ENCODE results near the gene FAM229B.
A peak's percentile ranks its signal among the peaks of the same experiment; 100 is the strongest.
"Not testable (repeated sequence)": the region's sequence is repeated elsewhere in the genome, so short reads cannot be mapped to it uniquely, and the experiment has no call there.

FAM229B gene

GRCh38 chr6:112065426-112065986, 21.9 kb upstream of the FAM229B start:
- DNase-seq (ENCODE audit: low spot score) = no peak

DNA sequence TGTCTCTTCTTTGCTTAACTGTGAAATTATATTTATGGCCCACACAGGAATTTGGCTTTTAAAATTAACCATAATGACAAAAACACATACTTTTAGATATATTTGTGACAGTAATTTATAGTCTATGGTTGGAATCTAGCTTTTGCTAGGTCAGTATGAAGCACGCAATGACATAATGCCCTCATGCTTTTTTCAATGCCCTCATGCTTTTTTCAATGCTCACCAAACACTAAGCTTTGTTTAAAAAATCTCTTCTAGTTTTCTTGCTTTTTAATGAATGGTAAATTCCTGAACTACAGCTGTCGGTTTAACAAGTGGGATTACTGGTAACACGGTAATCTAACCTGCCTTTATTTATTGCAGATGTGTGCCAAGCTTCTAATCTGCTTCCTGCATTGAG, 20.8 kb upstream of the FAM229B start:
- no peak for DNase-seq (ENCODE audit: low spot score)

GRCh38 chr6:112081569-112081968, 5.8 kb upstream of the FAM229B start:
- DNase-seq (ENCODE audit: low spot score) = no peak

DNA sequence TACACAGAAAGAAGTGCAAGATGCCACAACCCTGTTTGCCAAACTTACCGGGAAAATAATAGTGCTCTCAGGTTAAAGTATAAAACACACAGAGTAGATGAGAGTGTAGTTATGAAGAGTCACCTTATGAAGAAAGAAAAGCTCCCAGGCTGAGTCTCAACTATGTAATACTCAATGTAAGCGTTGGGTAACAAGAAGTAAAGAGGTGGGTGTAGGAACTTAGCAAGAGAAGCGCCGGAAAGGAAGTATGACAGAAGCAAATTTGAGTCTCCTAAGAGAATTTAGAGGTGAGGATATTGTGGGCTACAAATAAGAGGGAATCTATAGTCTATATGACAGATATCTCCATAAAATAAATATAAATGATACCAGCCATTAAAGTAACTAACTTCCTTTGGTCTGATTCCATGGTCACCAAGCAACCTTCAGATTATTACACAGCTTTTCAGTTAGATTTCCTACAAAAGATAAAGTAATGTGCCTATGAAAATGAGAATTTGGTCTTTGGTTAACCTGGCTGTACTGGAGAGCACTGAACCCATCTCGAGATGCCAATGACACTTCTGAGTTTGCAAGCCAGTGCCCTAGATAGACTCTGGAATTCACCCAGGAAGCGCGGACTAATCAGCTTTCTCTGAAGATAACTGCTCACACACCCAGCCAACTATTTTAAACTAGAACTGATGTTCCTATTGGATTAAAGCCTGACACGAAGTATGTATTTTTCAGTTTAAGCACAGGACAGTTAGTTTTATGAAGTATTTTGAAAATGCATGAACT, 1.9 kb upstream of the FAM229B start:
- no peak for DNase-seq (ENCODE audit: low spot score)

- peak; percentile 69 for DNase-seq (ENCODE audit: low spot score)
Observed at GRCh38 chr6:112086744-112087135, 651 bp upstream of the FAM229B start.

DNA sequence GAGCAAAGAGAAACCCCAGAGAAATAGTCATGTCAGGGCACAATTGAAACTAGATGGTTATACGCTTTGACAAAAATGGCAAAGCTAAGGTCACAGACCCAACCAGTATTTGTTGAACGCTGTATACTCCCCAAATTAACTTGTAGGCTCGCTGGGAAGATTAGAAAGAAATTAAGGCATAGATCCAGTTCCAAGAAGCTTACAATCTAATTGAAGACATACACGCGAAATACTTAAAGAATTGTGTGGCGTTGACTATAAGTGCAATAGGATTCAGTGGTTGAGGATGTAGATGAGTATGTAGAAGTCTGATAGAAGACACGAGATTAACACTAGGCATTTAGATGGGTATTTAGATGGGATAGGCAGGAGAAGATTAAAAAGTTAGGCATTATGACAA, 525 bp downstream of the FAM229B start:
- no peak for DNase-seq (ENCODE audit: low spot score)

GRCh38 chr6:112096901-112097300, 9.5 kb downstream of the FAM229B start:
- no peak for DNase-seq (ENCODE audit: low spot score)

- no peak for DNase-seq (ENCODE audit: low spot score)
Observed at GRCh38 chr6:112100561-112100960, 13.2 kb downstream of the FAM229B start.

DNA sequence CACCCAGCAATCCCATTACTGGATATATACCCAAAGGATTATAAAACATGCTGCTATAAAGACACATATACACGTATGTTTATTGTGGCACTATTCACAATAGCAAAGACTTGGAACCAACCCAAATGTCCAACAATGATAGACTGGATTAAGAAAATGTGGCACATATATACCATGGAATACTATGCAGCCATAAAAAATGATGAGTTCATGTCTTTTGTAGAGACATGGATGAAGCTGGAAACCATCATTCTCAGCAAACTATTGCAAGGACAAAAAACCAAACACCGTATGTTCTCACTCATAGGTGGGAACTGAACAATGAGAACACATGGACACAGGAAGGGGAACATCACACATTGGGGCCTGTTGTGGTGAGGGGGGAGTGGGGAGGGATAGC, 18.6 kb downstream of the FAM229B start:
- not testable (repeated sequence) for DNase-seq (ENCODE audit: low spot score)

DNA sequence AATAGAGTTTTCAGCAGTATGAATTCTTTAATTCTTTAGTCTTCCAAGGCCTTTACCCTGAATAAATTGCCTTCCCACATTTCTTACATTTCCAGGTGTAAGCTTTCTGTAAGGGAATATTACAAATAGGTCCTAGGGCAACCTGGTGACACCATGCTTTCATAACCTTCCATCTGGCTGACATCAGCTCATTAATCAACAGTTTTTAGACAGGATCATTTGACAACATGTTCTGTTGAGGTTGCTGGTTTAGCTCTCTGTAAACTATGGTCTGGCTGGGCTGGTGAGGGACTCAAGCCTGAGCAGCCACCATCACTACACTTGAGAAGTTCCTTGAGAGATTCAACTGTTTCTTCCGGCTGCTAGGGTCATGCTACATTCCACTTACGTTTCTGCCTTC, 19.2 kb downstream of the FAM229B start:
- no peak for DNase-seq (ENCODE audit: low spot score)

- DNase-seq (ENCODE audit: low spot score) = no peak
Observed at GRCh38 chr6:112109262-112109661, 21.9 kb downstream of the FAM229B start.

DNA sequence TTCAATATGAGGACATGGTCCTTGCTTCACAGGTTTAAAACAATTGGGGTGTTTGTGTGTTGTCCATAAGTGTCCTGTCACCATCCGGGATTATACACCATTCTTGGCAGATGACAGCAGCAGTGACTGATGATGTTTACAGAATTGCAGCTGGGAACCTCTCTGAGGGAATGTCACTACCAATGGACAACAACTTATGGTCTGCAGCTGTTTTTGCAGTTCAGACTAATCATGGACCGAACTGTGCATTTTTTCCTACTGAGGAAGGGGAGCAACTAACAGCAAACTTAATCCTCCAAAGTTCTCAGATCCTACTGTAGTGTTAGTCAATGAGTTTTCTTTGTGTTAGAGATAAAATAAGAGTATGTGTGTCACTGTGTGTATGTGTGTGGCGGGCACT, 26.0 kb downstream of the FAM229B start:
- no peak for DNase-seq (ENCODE audit: low spot score)

GRCh38 chr6:112113918-112114317, 26.5 kb downstream of the FAM229B start:
- DNase-seq (ENCODE audit: low spot score) = no peak

DNA sequence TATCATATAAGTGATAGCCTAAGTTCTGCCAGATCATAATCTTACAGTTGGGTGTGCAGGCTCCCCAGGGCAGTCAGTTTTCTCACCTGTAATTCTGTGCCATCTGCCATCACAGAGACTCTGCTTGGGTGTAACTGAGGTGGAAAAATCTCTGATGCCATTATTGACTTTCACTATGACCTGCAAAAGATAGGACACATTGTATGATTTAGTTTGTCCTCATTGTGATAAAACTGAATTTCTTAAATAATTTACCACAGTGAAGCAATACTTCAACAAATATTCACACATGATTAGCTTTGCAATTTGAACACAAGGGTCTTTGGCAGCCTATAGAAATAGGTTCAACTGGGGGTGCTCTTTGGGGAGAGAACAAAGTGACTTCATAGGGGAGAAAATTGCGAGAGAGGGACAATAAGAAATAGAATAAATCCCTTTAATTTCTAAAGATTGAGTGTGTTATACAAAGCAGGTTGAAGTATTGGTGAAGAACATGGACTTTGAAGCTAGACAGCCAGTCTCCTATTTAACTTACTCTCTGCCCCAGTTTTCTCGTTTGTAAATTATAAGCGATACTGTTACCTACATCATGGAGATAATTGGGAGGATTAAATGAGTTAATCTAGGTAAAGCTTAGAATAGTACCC, 27.3 kb downstream of the FAM229B start:
- DNase-seq (ENCODE audit: low spot score) = no peak

DNA sequence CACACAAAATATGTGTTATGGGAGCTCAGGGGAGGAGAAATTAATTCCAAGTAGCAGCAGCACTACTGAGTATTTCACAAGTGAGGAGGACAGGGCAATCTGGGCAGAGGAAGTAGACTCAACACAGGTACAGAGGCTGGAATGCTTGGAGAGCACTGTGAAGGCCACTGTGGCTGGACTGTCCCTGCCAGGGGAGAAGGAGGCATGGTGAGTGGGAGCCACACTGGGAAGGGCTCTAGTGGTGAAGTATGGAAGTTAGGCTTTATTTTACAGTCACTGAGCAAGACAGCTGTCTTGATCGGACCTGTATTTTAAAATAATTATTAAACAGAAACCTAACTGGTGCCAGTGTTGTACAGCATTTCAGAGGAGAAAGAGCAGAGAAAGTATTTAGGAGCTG, 28.8 kb downstream of the FAM229B start:
- DNase-seq (ENCODE audit: low spot score) = no peak

- peak; percentile 2 for DNase-seq (ENCODE audit: low spot score)
Observed at GRCh38 chr6:112117554-112117953, 30.2 kb downstream of the FAM229B start.

GRCh38 chr6:112118034-112118433, 30.6 kb downstream of the FAM229B start:
- DNase-seq (ENCODE audit: low spot score) = no peak

DNA sequence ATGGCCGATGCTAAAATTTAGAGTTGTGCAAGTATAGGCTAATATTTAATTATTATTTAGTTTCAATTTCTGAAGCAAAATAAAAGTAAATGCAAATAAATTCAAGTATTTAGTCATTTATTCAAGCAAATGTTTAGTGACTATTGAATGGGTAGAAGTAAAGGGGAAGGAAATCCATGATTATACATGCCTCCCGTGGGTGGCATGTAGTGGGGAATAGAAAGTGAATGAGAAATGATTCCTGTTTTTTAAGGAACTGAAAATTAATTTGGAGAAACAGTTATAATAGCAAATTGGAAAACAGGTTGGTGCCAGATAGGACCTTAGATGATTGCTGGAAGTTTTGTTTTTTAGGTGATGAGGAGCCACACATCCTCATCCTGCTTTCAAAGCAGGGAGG, 35.4 kb downstream of the FAM229B start:
- DNase-seq (ENCODE audit: low spot score) = no peak

- no peak for DNase-seq (ENCODE audit: low spot score)
Observed at GRCh38 chr6:112123982-112124381, 36.6 kb downstream of the FAM229B start.

GRCh38 chr6:112128208-112128607, 40.8 kb downstream of the FAM229B start:
- DNase-seq (ENCODE audit: low spot score) = no peak

- no peak for DNase-seq (ENCODE audit: low spot score)
Observed at GRCh38 chr6:112130878-112131277, 43.5 kb downstream of the FAM229B start.

- DNase-seq (ENCODE audit: low spot score) = no peak
Observed at GRCh38 chr6:112139052-112139451, 51.7 kb downstream of the FAM229B start.

GRCh38 chr6:112141707-112142106, 54.3 kb downstream of the FAM229B start:
- DNase-seq (ENCODE audit: low spot score) = no peak

Measured in LoVo (cell line).